ENCODE results near the gene MYT1. TPM values are rescaled to one million over a fixed set of nuclear protein-coding genes. Genes with fewer than 3 reads are reported as not detected.
A peak's percentile ranks its signal among the peaks of the same experiment; 100 is the strongest.

Gene MYT1
- total and polyA plus RNA-seq, 2 of the 13 experiments (the other 11 are each of a cell fraction or from before 2014, with no cell fraction given) = 0.58 to 2.5 TPM

DNA sequence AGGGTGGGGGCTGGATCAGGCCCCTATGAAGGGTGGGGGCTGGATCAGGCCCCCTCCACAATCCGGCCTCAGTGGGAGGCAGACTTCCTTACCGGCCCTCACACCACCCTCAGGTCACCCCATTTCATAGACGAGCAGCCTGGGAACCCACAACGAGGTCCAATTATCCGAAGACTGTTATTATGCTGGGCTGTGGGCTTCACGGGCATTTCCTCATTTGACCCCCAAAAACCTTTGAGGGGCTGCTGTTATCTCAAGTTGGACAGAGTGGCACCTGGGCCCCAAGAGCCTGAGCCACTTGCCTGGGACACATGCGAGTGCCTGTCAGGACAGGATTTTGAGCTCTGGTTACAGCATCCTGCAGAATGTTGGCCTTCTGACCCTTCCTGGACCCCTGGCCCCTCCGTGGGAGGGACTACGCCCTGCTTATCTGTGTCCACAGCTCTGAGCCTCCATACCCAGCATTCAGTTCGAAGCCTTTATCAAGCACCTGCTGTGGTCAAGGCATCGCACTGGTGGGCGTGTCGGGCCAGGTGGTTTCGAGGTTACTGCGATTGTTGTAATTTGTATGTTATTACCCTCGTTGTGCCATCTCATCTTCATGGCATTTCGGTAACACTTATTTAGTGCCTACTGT, 56.8 kb downstream of the MYT1 start (continued):
- TF ChIP-seq, protein P1, sequence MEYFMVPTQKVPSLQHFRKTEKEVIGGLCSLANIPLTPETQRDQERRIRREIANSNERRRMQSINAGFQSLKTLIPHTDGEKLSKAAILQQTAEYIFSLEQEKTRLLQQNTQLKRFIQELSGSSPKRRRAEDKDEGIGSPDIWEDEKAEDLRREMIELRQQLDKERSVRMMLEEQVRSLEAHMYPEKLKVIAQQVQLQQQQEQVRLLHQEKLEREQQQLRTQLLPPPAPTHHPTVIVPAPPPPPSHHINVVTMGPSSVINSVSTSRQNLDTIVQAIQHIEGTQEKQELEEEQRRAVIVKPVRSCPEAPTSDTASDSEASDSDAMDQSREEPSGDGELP (IDR thresholded peaks at IDR 0.05; ENCODE audit: borderline replicate concordance, low read depth) = no peak
- TF ChIP-seq ZNF879 (CRISPR knock-in tag; IDR thresholded peaks at IDR 0.05) (no peak), ZNF607 (CRISPR knock-in tag; IDR thresholded peaks at IDR 0.05; ENCODE audit: borderline replicate concordance) (no peak), SP2 (CRISPR knock-in tag; IDR thresholded peaks at IDR 0.05) (no peak), ZNF367 (CRISPR knock-in tag; IDR thresholded peaks at IDR 0.05; ENCODE audit: borderline replicate concordance) (no peak), STAG1 (CRISPR knock-in tag; IDR thresholded peaks at IDR 0.05) (no peak; the same call in 1 of the 2 replicates), SRY (CRISPR knock-in tag; IDR thresholded peaks at IDR 0.05) (no peak), ZNF749 (CRISPR knock-in tag; IDR thresholded peaks at IDR 0.05; ENCODE audit: borderline replicate concordance) (no peak), SNAI1 (CRISPR knock-in tag; IDR thresholded peaks at IDR 0.05; ENCODE audit: borderline replicate concordance) (0 out of 2 replicates have a peak, but pooled peaks have one; percentile 44), RCOR2 (CRISPR knock-in tag; IDR thresholded peaks at IDR 0.05) (no peak), ZNF350 (CRISPR knock-in tag; IDR thresholded peaks at IDR 0.05; ENCODE audit: borderline replicate concordance, low read depth) (no peak), NBN (conservative IDR thresholded peaks at IDR 0.05) (no peak), PHF21A (CRISPR knock-in tag; IDR thresholded peaks at IDR 0.05) (peak; percentile 56), RARA (CRISPR knock-in tag; IDR thresholded peaks at IDR 0.05) (peak; percentile 92), ZNF678 (CRISPR knock-in tag; IDR thresholded peaks at IDR 0.05) (no peak)
- TF ChIP-seq, protein P2, sequence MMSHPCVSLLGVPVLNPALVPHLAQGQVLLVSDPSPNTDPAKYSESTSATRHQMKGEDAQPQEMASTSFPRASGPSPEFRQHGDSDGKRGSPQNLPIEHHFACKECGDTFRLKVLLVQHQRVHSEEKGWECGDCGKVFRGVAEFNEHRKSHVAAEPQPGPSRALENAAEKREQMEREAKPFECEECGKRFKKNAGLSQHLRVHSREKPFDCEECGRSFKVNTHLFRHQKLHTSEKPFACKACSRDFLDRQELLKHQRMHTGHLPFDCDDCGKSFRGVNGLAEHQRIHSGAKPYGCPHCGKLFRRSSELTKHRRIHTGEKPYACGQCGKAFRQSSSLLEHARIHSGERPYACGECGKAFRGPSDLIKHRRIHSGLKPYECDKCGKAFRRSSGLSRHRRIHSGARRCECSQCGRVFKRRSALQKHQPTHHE (CRISPR knock-in tag; IDR thresholded peaks at IDR 0.05; ENCODE audit: borderline replicate concordance) = no peak
- TF ChIP-seq, protein P3, sequence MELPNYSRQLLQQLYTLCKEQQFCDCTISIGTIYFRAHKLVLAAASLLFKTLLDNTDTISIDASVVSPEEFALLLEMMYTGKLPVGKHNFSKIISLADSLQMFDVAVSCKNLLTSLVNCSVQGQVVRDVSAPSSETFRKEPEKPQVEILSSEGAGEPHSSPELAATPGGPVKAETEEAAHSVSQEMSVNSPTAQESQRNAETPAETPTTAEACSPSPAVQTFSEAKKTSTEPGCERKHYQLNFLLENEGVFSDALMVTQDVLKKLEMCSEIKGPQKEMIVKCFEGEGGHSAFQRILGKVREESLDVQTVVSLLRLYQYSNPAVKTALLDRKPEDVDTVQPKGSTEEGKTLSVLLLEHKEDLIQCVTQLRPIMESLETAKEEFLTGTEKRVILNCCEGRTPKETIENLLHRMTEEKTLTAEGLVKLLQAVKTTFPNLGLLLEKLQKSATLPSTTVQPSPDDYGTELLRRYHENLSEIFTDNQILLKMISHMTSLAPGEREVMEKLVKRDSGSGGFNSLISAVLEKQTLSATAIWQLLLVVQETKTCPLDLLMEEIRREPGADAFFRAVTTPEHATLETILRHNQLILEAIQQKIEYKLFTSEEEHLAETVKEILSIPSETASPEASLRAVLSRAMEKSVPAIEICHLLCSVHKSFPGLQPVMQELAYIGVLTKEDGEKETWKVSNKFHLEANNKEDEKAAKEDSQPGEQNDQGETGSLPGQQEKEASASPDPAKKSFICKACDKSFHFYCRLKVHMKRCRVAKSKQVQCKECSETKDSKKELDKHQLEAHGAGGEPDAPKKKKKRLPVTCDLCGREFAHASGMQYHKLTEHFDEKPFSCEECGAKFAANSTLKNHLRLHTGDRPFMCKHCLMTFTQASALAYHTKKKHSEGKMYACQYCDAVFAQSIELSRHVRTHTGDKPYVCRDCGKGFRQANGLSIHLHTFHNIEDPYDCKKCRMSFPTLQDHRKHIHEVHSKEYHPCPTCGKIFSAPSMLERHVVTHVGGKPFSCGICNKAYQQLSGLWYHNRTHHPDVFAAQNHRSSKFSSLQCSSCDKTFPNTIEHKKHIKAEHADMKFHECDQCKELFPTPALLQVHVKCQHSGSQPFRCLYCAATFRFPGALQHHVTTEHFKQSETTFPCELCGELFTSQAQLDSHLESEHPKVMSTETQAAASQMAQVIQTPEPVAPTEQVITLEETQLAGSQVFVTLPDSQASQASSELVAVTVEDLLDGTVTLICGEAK (IDR thresholded peaks at IDR 0.05) = no peak
- TF ChIP-seq, protein P3 (CRISPR knock-in tag; IDR thresholded peaks at IDR 0.05) = no peak

All from HepG2 (cell line).